ENCODE data around the gene EVX1.

EVX1 gene

GRCh38 chr7:27245798-27246691, 3.4 kb downstream of the EVX1 start:
- DNase-seq (ENCODE audit: low read depth, low spot score) = no peak
- in situ Hi-C loops (cut with HindIII; ENCODE audit: low sequenced_read_pairs) = no loop called here
- TF ChIP-seq CTCF (IDR thresholded peaks at IDR 0.05; ENCODE audit: low read depth, low read length) = no peak
- H3K4me3 ChIP-seq (ENCODE audit: low read depth, low read length) = no peak overlapping the region

- no peak for TF ChIP-seq CTCF (IDR thresholded peaks at IDR 0.05; ENCODE audit: low read depth, low read length)
- DNase-seq (ENCODE audit: low read depth, low spot score) = no peak
- in situ Hi-C loops (cut with HindIII; ENCODE audit: low sequenced_read_pairs) = no loop called here
- no peak overlapping the region for H3K4me3 ChIP-seq (ENCODE audit: low read depth, low read length)
Measured at GRCh38 chr7:27247000-27247399, 4.4 kb downstream of the EVX1 start.

GRCh38 chr7:27247452-27248426, 5.1 kb downstream of the EVX1 start:
- no peak for DNase-seq (ENCODE audit: low read depth, low spot score)
- TF ChIP-seq CTCF (IDR thresholded peaks at IDR 0.05; ENCODE audit: low read depth, low read length) = no peak
- in situ Hi-C loops (cut with HindIII; ENCODE audit: low sequenced_read_pairs) = no loop called here
- H3K4me3 ChIP-seq (ENCODE audit: low read depth, low read length) = no peak overlapping the region

DNA sequence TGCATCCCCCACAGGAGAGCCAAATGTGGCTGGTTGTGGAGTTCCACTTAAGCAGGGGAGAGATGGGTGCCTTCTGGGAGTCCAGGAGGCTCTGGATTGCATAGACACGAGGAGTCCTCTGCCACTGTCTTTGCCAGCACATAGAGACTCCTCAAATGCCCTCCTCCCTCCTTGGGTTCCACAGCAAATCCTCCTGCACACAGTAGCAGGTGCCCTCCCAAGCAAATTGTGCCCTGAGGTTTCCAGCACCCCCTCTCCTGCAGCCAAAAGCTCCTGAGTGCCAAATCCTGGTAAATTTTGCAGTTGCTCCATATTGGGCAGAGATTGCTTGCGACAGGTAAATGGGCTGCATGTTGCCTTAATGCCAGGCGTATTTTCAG, 5.8 kb downstream of the EVX1 start:
- DNase-seq (ENCODE audit: low read depth, low spot score) = no peak
- TF ChIP-seq CTCF (IDR thresholded peaks at IDR 0.05; ENCODE audit: low read depth, low read length) = no peak
- in situ Hi-C loops (cut with HindIII; ENCODE audit: low sequenced_read_pairs) = no loop called here
- H3K4me3 ChIP-seq (ENCODE audit: low read depth, low read length) = no peak overlapping the region

DNA sequence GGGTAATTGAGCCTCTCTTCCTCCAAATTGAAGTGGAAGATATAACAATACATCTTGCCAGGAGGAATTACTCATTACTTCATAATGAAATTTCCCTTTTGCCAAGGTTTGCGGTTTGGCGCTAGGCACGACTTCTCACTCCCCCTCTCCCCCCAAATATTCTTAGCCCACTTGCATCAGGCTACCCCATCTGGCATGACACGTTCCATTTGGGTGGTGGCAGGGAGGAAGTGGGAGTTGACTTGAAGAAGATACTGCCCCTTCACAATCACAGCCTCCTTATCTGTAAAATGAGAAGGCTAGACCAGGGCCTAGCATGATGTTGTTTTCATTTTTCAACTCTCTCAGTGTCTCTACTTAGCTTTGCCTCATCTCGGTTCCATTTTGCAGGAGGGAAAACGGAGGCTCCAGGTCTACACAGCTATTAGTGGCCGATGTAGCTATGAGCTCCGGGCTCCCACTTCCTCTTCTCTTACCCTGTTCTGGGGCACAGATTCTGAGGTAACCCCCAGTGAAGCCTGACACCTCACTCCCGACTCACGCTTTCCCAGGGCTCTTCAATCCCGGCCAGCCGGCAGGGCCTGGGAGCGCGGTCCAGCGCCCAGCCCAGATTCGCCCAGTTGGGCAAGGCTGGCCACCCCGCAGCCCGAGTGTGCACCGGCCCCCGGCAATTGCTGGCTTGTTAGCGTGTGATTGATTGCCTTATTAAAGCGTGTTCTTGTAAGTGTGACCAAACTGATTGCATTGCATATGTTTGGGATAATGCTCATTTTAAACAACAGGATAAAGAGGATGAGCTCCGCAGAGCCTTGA, 6.5 kb downstream of the EVX1 start:
- DNase-seq (ENCODE audit: low read depth, low spot score) = no peak
- in situ Hi-C loops (cut with HindIII; ENCODE audit: low sequenced_read_pairs) = no loop called here
- TF ChIP-seq CTCF (IDR thresholded peaks at IDR 0.05; ENCODE audit: low read depth, low read length) = no peak
- H3K4me3 ChIP-seq (ENCODE audit: low read depth, low read length) = no peak overlapping the region

Measured in astrocyte of the spinal cord (primary cell).